Measurements from ENCODE around the gene SMG7. TPM values are rescaled to one million over a fixed set of nuclear protein-coding genes. Genes with fewer than 3 reads are reported as not detected.

Gene SMG7, protein sequence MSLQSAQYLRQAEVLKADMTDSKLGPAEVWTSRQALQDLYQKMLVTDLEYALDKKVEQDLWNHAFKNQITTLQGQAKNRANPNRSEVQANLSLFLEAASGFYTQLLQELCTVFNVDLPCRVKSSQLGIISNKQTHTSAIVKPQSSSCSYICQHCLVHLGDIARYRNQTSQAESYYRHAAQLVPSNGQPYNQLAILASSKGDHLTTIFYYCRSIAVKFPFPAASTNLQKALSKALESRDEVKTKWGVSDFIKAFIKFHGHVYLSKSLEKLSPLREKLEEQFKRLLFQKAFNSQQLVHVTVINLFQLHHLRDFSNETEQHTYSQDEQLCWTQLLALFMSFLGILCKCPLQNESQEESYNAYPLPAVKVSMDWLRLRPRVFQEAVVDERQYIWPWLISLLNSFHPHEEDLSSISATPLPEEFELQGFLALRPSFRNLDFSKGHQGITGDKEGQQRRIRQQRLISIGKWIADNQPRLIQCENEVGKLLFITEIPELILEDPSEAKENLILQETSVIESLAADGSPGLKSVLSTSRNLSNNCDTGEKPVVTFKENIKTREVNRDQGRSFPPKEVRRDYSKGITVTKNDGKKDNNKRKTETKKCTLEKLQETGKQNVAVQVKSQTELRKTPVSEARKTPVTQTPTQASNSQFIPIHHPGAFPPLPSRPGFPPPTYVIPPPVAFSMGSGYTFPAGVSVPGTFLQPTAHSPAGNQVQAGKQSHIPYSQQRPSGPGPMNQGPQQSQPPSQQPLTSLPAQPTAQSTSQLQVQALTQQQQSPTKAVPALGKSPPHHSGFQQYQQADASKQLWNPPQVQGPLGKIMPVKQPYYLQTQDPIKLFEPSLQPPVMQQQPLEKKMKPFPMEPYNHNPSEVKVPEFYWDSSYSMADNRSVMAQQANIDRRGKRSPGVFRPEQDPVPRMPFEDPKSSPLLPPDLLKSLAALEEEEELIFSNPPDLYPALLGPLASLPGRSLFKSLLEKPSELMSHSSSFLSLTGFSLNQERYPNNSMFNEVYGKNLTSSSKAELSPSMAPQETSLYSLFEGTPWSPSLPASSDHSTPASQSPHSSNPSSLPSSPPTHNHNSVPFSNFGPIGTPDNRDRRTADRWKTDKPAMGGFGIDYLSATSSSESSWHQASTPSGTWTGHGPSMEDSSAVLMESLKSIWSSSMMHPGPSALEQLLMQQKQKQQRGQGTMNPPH
- total RNA-seq = 17.3 and 40.9 TPM in 2 replicates

GRCh38 chr1:183472488-183473216, at the start of gene SMG7:
Gene SMG7, plus strand, starts transcription at chr1:183472499. Its CDS starts 122 bp downstream, at chr1:183472621.

DNA sequence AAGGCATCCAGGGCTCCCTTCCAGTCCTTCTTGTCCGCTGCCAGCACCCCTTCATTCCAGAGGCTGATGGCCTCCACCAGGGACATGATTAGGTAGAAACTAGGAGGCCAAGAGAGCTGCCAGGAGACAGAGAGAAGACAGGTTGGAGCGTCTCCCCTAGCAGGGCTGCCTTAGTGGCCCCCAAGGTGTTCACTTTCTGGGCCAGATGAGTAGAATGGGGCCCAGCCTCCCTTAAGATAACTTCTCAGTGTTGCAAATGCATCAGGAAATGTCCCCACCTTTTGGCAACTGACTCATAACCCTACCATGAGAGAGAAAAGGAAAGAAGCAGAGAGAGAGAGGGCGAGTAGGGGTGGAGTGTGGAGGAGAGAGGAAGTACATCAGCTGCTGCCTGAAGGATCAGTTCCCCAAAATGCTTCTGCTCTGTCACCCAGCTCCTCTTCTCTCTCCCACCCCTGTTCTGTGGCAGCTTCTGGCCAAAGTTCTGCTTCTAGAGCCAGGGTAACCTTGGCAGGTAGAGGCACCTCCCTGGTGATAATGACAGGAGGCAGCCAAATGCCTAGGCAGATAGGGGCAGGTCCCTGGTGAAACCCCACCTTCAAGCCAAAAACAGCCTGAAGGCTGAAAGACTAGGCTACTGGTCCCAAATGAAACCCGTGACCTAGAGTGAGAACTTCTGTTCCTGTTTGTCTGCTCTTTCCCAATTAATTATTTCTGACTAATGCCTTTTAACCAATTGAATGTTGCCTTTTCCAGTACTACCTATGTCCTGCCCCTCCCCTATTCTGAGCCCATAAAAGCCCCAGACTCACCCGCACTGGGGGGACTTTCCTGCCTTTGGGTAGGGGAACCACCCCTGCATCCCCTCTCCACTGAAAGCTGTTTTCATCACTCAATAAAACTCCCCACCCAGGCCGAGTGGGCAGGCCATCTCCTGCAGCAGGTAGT, 118.2 kb downstream of the SMG7 start, which contains the start of gene NCF2:
TSS of gene NCF2 (minus strand) at position 216 of the 948 bp plus-strand sequence. CDS start at position 86, 130 bp downstream.

Other genes with a start within 250 kb of the SMG7 start
- under 0.01 and 0.26 TPM in 2 replicates for gene NMNAT2, start 54.1 kb upstream of the SMG7 start, total RNA-seq
- 5.3 TPM in 1 of 2 replicates, not detected in the other for gene NCF2, start 118.0 kb downstream of the SMG7 start, total RNA-seq
- gene ARPC5, start 163.3 kb downstream of the SMG7 start, total RNA-seq = 90.4 and 215 TPM in 2 replicates
- gene APOBEC4, start 180.8 kb downstream of the SMG7 start, total RNA-seq = not detected in 2 replicates